ENCODE measurements around the gene NEMF.

Gene NEMF

DNA sequence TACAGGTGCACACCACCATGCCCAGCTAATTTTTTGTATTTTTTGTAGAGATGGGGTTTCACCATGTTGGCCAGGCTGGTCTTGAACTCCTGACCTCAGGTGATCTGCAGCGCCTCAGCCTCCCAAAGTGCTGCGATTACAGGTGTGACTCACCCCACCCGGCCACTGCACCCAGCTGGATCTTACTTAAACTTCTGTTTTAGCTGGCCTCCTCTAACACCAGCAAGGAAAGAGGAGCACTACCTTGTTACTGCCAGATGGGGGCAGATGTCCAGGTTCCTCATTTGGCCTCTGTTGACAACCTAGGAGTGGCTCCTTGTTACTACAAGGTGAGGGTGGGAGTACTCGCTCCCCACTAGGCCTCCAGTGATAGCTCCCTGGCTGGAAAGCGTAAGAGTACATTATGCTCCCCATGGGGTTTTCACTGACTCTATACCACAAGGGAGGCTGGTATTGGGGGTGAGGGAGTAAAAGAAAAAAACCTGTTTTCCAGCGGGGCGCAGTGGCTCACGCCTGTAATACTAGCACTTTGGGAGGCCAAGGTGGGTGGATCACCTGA lies 27.1 kb upstream of the NEMF start (continued):
- TF ChIP-seq ZBTB44 (tag by site-specific recombination; IDR thresholded peaks at IDR 0.05) (0 out of 2 replicates have a peak, but pooled peaks have one; percentile 3), OSR2 (tag by site-specific recombination; IDR thresholded peaks at IDR 0.05) (peak; percentile 56), KLF9 (tag by site-specific recombination; IDR thresholded peaks at IDR 0.05; ENCODE audit: low read depth) (no peak), WT1 (tag by site-specific recombination; IDR thresholded peaks at IDR 0.05) (peak; percentile 20; the same call in 1 of the 2 replicates), ZNF501 (tag by site-specific recombination; IDR thresholded peaks at IDR 0.05) (peak; percentile 55; the same call in 1 of the 2 replicates), ZNF341 (tag by site-specific recombination; IDR thresholded peaks at IDR 0.05; ENCODE audit: low read depth) (no peak), SCRT2 (tag by site-specific recombination; IDR thresholded peaks at IDR 0.05) (peak; percentile 56), ZBTB17 (tag by site-specific recombination; IDR thresholded peaks at IDR 0.05) (0 out of 2 replicates have a peak, but pooled peaks have one; percentile 29), ZNF202 (tag by site-specific recombination; IDR thresholded peaks at IDR 0.05; ENCODE audit: borderline replicate concordance) (no peak), ZNF138 (tag by site-specific recombination; IDR thresholded peaks at IDR 0.05; ENCODE audit: borderline replicate concordance) (no peak), ZNF514 (tag by site-specific recombination; IDR thresholded peaks at IDR 0.05) (no peak), ZNF488 (tag by site-specific recombination; IDR thresholded peaks at IDR 0.05) (no peak), REPIN1 (tag by site-specific recombination; IDR thresholded peaks at IDR 0.05; ENCODE audit: low read depth) (no peak), MEIS1 (CRISPR knock-in tag; IDR thresholded peaks at IDR 0.05; ENCODE audit: borderline replicate concordance) (no peak), GLIS1 (tag by site-specific recombination; IDR thresholded peaks at IDR 0.05) (peak; percentile 59), ZFP41 (tag by site-specific recombination; IDR thresholded peaks at IDR 0.05; ENCODE audit: borderline replicate concordance) (no peak), TRIM28 (IDR thresholded peaks at IDR 0.05; ENCODE audit: borderline replicate concordance, low read length) (no peak), CTCF (tag by site-specific recombination; IDR thresholded peaks at IDR 0.05) (peak; percentile 40; the same call in 1 of the 2 replicates), EGR2 (tag by site-specific recombination; IDR thresholded peaks at IDR 0.05; ENCODE audit: low read depth) (0 out of 2 replicates have a peak, but pooled peaks have one; percentile 16), FEZF1 (tag by site-specific recombination; IDR thresholded peaks at IDR 0.05) (no peak), ZFP3 (tag by site-specific recombination; IDR thresholded peaks at IDR 0.05; ENCODE audit: low read depth) (peak; percentile 86), PRDM1 (tag by site-specific recombination; IDR thresholded peaks at IDR 0.05) (peak; percentile 13; the same call in 1 of the 2 replicates), INSM2 (tag by site-specific recombination; IDR thresholded peaks at IDR 0.05) (no peak), ZFP37 (tag by site-specific recombination; IDR thresholded peaks at IDR 0.05) (0 out of 2 replicates have a peak, but pooled peaks have one; percentile 41), GLIS2 (tag by site-specific recombination; IDR thresholded peaks at IDR 0.05) (peak; percentile 47; the same call in 1 of the 2 replicates), ZNF701 (tag by site-specific recombination; IDR thresholded peaks at IDR 0.05) (no peak), ZSCAN30 (tag by site-specific recombination; IDR thresholded peaks at IDR 0.05) (peak; percentile 70; the same call in 1 of the 2 replicates)
- TF ChIP-seq, protein P1, sequence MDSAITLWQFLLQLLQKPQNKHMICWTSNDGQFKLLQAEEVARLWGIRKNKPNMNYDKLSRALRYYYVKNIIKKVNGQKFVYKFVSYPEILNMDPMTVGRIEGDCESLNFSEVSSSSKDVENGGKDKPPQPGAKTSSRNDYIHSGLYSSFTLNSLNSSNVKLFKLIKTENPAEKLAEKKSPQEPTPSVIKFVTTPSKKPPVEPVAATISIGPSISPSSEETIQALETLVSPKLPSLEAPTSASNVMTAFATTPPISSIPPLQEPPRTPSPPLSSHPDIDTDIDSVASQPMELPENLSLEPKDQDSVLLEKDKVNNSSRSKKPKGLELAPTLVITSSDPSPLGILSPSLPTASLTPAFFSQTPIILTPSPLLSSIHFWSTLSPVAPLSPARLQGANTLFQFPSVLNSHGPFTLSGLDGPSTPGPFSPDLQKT (IDR thresholded peaks at IDR 0.05; ENCODE audit: borderline replicate concordance, low read depth, low read length): no peak
- TF ChIP-seq, protein P2, sequence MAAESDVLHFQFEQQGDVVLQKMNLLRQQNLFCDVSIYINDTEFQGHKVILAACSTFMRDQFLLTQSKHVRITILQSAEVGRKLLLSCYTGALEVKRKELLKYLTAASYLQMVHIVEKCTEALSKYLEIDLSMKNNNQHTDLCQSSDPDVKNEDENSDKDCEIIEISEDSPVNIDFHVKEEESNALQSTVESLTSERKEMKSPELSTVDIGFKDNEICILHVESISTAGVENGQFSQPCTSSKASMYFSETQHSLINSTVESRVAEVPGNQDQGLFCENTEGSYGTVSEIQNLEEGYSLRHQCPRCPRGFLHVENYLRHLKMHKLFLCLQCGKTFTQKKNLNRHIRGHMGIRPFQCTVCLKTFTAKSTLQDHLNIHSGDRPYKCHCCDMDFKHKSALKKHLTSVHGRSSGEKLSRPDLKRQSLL (tag by site-specific recombination; IDR thresholded peaks at IDR 0.05): no peak

Measured in HEK293 (cell line).